Measurements from ENCODE around the gene NCAN. TPM values are rescaled to one million over a fixed set of nuclear protein-coding genes. Genes with fewer than 3 reads are reported as not detected.

Gene NCAN
- total and polyA plus RNA-seq, 9 of the 15 experiments (the other 6 are each of a cell fraction or from before 2014, with no cell fraction given), result 0.04 TPM; not detected in 8

GRCh38 chr19:19179548-19180441 lies 32.0 kb upstream of the NCAN start (continued):
- TF ChIP-seq, protein P1, sequence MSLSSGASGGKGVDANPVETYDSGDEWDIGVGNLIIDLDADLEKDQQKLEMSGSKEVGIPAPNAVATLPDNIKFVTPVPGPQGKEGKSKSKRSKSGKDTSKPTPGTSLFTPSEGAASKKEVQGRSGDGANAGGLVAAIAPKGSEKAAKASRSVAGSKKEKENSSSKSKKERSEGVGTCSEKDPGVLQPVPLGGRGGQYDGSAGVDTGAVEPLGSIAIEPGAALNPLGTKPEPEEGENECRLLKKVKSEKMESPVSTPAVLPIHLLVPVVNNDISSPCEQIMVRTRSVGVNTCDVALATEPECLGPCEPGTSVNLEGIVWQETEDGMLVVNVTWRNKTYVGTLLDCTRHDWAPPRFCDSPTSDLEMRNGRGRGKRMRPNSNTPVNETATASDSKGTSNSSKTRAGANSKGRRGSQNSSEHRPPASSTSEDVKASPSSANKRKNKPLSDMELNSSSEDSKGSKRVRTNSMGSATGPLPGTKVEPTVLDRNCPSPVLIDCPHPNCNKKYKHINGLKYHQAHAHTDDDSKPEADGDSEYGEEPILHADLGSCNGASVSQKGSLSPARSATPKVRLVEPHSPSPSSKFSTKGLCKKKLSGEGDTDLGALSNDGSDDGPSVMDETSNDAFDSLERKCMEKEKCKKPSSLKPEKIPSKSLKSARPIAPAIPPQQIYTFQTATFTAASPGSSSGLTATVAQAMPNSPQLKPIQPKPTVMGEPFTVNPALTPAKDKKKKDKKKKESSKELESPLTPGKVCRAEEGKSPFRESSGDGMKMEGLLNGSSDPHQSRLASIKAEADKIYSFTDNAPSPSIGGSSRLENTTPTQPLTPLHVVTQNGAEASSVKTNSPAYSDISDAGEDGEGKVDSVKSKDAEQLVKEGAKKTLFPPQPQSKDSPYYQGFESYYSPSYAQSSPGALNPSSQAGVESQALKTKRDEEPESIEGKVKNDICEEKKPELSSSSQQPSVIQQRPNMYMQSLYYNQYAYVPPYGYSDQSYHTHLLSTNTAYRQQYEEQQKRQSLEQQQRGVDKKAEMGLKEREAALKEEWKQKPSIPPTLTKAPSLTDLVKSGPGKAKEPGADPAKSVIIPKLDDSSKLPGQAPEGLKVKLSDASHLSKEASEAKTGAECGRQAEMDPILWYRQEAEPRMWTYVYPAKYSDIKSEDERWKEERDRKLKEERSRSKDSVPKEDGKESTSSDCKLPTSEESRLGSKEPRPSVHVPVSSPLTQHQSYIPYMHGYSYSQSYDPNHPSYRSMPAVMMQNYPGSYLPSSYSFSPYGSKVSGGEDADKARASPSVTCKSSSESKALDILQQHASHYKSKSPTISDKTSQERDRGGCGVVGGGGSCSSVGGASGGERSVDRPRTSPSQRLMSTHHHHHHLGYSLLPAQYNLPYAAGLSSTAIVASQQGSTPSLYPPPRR (CRISPR knock-in tag; IDR thresholded peaks at IDR 0.05; ENCODE audit: borderline replicate concordance), result no peak
- TF ChIP-seq CEBPG (CRISPR knock-in tag; IDR thresholded peaks at IDR 0.05) (no peak), CEBPG (tag; conservative IDR thresholded peaks at IDR 0.05 in 1 of 2, IDR thresholded peaks at IDR 0.05 in 1 of 2) (no peak), SREBF1 (IDR thresholded peaks at IDR 0.05; ENCODE audit: borderline replicate concordance, low read depth, low read length) (no peak), ZNF76 (CRISPR knock-in tag; IDR thresholded peaks at IDR 0.05; ENCODE audit: borderline replicate concordance) (no peak), SIN3B (IDR thresholded peaks at IDR 0.05; ENCODE audit: low read depth) (no peak), NFIX (CRISPR knock-in tag; IDR thresholded peaks at IDR 0.05; ENCODE audit: low read depth) (no peak), ZZZ3 (IDR thresholded peaks at IDR 0.05) (no peak), CHD7 (IDR thresholded peaks at IDR 0.05; ENCODE audit: low read depth, low read length) (no peak), SRSF9 (IDR thresholded peaks at IDR 0.05; ENCODE audit: borderline replicate concordance, low read depth, low read length) (no peak)

Measured in K562 (cell line).